Measurements from ENCODE around the gene BCO2.
"Not testable (repeated sequence)": the region's sequence is repeated elsewhere in the genome, so short reads cannot be mapped to it uniquely, and the experiment has no call there.

The BCO2 gene

DNA sequence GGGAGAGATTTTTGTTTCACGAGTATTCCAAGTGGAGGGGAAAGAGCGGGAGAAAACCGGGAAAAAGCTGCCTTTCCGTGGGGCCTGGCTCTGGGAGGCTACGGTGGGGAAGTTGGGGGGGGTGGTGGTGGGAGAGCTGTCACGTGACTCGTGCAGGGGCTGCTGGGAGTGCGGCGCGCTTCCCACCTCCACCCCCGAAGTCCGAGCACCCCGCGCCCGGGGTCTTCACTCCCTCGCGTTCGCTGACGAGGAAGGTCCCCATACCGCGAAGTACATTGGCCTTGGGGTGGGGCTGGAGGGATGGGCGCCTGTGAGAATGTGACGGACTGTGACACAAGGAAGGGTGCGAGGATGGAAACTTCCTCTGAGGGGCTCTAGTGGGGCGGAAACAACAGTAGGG is 8.2 kb upstream of the BCO2 start, which contains the start of gene TEX12:
TSS of gene TEX12 (plus strand) at position 228 of the 400 bp plus-strand sequence. CDS start 1,897 bp downstream, outside the sequence.
- no peak for DNase-seq

DNA sequence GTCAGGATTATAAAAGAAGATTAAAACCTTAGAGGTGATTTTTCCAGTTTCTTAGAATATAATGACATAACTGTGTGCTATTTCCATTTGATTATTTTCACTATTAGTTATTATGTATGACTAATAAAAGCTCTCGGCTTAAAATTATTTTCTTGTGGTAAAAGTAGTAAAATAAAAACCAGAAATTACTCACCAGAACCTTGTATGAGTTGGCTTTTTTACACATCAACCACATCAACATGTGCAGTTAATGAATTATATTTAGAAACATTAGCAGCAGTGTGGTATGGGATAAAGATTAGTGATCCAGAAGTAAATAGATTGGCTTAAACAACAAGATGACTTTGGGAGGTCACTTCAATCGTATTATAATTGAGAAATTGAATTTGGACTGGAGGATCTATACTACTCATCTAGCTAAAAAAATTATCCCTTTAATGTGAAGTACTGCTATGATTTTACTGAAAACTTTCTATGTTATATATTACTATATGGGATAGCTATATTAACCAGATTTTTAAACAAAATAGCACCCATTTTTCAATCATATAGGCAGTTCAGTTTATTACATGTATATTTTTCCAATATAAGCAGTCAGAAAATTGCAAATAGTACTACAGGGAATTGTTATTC is 2.8 kb upstream of the BCO2 start:
- DNase-seq, result no peak

DNA sequence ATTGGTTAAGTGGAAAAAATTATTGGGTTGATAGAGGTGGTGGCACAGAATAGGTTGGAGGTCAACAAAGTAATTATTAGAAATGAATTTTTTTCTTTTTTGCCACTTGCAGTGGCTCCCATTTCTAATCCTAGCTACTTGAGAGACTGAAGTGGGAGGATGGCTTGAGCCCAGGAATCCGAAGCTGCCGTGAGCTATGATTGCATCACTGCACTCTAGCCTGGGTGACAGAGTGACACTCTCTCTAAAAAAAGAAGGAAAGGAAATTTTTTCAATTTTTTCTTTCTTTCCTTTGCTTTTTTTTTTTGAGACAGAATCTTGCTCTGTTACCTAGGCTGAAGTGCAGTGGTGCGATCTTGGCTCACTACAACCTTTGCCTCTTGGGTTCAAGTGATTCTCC is 2.2 kb upstream of the BCO2 start:
- DNase-seq, result no peak

DNA sequence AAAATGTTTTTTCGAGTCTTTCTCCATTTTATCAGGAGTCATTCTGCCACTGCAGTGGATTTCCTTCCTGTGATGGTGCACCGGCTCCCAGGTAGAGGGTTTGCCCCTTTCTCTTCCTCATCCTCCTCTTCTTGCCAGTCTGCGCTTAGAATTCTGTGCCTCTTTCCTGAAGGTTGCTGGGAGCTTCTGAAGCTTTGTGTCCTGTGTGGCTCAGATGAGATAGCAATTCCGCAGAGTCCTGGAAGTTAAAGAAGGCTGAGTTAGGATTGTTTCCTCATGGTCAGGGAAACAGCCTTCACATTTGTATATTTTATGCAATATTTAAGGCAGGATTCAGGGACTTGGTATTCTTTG is 264 bp downstream of the BCO2 start:
- no peak for DNase-seq

DNA sequence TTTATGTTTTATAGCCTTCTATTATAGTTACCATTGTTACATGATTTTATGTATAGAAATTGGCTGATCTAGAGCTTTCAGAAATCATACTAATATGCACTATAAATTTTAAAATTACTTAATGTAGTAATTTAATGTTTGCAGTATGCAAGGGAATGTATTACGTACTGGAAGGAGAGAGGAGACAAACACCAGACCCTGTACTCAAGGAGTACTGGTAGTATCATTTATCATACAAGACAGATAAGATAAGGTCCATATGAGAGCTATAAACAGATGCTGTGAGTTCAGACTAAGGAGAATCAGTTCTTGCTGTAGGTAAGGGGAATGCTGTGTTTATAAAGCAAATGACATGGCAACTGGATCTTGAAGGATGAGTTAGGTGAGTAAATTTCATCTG is 765 bp downstream of the BCO2 start:
- DNase-seq, result no peak

DNA sequence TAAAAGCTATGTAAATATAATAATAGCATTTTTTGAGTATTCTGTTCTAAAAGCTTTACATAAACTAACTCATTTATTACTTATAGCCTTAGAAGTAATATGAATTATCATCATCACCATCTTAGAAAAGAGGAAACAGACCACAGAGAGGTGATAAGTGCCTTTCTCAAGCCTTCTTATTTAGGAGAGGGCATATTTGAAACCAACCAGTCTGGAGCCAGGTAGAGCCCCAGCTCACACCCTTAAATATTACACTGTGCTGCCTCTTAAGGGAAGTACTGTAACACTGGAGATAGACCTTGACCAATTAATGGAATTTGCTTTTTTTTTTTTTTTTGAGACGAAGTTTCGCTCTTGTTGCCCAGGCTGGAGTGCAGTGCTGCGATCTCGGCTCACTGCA is 2.3 kb downstream of the BCO2 start:
- DNase-seq, result no peak

DNA sequence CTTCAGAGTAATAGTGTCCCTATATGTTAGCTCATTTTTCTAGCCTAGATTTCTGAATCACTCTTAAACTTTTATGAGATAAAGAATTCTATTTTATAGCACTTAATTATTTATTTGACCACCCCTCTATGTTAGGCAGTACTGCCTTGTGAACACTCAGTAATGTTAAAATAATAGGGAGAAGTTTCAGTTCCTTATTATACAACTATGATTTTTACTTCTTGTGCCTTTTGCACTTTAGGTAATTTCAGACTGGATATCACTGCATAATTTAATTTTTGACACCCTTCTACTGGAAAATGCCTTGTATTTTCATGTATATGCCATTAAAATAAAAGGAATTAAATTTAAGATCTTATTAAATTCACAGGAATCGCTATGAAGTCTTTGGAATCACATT is 3.1 kb downstream of the BCO2 start:
- no peak for DNase-seq

DNA sequence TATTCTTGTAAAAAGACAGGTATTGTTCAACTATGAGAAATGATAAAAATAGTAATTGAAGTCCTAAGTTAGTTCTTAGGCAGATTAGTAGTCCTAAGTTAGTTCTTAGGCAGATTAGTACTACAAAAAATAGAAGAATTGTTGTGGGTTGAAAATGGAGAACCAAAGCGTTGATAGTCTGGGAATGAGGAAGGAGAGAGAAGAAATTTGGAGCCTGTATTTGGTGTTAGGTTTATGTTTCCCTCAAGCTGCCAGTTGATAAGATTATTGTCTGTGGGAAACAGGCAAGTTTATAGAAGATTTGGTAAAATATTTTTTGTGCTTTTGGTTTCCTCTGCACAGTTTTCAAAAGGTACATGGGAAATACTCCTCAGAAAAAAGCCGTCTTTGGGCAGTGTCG is 3.6 kb downstream of the BCO2 start:
- DNase-seq, result no peak

DNA sequence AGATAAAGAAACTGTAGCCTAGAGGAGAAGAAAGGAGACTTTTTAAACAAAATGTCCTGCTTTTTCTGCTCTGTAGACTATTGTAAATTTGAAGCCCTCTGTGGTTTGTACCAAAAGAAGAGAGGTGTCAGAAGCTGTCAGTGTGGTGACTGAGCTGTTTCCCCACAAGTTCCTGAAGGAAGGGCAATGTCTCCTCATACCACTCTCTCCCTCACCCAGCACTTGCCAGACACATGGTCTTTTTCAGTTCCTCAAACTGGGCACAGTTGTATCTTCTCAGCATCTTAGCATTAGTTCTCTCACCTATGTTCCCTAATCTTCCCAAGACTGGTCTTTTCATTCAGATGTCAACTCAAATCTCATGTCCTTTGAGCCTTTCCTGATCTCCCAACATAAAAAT is 4.3 kb downstream of the BCO2 start:
- DNase-seq, result no peak

DNA sequence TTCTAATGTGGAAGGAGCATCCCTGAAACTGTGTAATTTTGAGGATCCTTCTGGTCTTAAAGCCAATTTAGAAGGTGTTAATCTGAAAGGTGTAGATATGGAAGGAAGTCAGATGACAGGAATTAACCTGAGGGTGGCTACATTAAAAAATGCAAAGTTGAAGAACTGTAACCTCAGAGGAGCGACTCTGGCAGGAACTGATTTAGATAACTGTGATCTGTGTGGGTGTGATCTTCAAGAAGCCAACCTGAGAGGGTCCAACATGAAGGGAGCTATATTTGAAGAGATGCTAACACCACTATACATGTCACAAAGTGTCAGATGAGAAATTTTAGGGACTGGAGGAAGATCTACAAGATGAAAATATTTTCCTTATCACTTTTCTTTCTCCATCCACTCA is 7.6 kb downstream of the BCO2 start:
- DNase-seq, result no peak

DNA sequence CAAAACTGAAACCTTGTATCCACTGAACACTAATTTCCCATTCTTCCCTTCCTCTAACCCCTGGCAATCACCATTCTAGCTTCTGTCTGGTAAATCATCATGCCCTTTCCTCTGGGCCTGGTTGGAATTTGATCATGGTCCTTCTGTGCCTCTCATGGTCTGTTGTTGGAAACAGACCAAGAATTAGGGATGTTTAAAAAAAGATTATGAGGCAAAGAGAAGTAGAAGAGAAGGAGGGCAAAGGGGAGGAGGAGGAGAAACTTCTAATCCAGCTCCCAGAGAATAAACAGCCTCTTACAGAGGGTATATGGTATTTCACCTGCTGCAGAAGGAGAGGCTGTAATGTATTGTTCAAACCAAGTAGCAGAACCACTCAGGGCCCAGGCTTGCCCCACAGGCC is 10.6 kb downstream of the BCO2 start:
- DNase-seq, result no peak

DNA sequence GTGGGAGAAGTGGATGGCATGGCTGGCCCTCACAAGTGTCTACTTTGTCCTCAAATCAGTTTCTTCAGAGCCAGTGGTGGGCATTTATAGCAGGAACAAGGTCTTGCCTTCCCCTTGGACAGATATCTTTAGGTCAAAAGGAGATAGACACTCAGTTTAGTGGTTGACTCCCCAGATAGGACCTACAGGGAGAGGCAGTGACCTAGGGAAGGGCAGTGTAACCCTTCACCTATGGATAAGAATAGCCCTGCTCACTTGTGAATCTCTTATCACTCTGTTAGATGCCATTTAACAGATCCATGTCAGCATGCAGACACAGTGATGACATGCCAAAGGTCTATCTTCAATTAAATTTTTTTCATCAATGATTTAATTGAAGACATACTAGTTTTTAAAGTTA is 11.0 kb downstream of the BCO2 start:
- DNase-seq, result no peak

DNA sequence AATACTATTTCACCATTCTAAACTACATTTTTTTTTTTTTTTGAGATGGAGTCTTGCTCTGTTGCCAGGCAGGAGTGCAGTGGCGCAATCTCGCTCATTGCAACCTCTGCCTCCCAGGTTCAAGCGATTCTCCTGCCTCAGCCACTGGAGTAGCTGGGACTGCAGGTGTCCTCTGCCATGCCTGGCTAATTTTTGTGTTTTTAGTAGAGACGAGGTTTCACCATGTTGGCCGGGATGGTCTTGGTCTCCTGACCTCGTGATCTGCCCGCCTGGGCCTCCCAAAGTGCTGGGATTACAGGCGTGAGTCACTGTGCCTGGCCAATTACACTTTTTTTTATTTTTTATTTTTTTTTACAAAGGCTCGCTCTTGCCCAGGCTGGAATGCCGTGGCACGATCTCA is 19.8 kb downstream of the BCO2 start:
- DNase-seq, result not testable (repeated sequence)

DNA sequence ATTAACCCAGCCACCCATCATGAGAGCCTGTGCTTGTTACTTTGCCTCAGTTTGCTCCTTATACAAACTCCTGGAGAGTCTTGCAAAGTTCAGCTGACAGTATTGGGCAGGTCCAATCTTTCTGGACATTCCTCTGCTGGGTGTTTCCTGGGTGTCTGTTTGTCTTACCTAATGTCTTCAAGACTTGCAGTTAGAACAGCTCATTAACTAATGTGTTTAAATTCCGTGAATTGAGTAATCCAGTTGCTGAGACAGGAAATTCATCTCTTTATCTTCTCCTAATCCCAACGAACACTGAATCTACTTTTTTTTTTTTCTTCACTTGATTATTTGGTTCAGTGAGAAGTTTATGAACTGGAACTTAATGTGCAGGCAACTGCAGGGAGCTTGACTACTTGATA is 20.6 kb downstream of the BCO2 start:
- DNase-seq, result no peak

DNA sequence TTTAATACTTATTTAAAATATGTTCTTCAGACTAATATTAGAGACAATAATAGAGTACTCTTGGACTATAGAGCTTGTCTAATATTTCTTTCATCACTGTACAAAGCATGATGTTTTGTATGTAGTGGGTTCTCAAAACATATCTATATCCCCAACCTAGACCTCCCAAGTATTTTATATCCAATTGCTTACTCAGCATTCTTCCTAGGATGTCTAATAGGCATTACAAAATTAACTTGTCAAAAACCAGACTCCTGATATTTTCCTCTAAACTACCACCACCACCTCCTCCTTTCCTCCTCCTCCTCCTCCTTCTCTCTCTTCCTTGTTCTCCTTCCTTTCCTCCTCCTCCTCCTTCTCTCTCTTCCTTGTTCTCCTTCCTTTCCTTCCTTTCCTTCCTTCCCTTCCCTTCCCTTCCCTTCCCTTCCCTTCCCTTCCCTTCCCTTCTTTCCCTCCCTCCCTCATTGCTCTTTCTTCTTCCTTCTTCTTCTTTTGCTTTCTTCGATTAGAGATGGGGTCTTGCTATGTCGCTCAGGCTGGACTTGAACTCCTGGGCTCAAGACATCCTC is 21.3 kb downstream of the BCO2 start:
- no peak for DNase-seq

DNA sequence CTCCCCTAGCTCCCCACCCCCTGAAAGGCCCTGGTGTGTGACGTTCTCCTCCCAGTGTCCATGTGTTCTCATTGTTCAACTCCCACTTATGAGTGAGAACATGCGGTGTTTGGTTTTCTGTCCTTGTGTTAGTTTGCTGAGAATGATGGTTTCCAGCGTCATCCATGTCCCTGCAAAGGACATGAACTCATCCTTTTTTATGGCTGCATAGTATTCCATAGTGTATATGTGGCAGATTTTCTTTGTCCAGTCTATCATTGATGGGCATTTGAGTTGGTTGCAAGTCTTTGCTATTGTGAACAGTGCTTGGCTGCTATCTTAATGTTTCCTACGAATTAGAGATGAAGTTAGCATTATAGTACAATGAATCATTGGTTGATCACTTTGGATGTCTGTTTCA is 23.8 kb downstream of the BCO2 start:
- not testable (repeated sequence) for DNase-seq

DNA sequence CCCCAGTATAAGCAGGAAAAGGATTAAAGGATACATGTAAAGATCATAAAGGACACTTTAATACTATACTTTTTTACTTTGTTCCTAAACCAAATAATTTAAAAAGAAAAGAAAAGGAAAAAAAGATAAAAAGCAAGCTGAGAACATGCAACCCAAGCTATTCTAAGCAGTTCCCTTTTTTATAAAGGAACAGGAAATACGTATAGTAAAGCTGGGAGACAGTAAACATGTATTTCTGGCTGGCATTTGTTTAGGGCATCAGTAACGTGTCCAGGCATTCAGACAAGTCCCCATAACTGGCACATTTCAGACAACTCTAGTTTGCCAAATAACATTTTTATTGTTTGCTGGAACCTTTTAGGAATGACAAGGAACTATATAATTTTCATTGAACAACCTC is 24.9 kb downstream of the BCO2 start:
- DNase-seq, result no peak

DNA sequence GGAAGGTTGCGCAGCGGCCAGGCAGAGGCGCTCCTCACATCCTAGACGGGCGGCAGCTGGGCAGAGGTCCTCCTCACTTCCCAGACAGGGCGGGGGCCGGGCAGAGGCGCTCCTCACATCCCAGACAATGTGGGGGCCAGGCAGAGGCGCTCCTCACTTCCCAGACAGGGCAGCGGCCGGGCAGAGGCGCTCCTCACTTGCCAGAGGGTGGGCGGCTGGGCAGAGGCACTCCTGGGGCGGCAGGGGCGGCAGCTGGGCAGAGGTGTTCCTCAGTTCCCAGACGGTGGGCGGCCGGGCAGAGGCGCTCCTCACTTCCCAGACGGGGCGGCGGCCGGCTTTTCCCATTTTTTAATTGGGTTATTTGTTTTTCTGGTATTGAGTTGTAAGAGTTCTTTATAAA is 30.8 kb downstream of the BCO2 start:
- no peak for DNase-seq

DNA sequence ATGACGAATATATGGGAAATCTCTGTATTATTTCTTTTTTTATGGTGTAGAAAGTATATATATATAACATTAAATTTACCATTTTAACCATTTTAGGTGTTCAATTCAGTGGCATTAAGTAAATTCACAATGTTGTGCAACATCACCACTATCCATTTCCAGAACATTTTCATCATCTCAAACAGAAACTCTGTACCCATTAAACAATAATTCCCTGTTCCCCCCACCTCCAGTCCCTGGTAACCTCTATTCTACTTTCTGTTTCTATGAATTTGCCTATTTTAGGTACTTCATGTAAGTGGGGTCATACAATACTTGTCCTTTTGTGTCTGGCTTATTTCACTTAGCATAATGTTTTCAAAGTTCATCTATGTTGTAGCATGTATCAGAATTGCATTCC is 35.6 kb downstream of the BCO2 start:
- no peak for DNase-seq

DNA sequence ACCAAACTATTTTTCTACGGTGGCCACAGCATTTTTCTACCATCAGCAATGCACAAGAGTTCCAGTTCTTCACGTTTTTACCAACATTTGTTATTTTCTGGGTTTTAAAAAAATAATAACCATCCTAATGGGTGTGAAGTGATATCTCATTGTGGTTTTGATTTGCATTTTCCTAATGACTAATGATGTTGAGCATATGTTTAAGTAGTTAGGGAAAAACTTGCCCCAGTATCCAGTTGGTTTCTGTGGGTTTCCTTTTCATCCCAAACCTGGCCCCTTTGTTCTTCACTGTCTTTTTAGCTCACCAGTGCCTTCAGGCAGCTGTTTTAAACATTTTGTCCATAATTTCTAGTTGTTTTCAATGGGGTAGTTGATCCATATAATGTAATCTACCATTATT is 36.2 kb downstream of the BCO2 start:
- DNase-seq, result no peak

DNA sequence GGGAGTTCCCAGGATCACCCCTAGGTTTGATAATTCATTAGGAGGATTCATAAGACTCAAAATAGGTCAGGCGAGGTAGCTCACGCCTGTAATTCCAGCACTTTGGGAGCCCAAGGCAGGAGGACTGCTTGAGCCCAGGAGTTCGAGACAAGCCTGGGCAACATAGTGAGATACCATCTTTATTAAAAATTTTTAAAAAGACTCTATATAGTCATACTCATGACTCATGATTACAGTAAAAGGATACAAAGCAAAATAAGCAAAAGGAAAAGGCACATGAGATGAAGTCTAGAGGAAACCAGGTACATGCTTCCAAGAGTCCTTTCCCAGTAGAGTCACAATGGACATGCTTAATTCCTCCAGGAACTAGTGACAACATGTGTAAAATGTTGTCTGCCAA is 37.0 kb downstream of the BCO2 start:
- DNase-seq, result no peak

DNA sequence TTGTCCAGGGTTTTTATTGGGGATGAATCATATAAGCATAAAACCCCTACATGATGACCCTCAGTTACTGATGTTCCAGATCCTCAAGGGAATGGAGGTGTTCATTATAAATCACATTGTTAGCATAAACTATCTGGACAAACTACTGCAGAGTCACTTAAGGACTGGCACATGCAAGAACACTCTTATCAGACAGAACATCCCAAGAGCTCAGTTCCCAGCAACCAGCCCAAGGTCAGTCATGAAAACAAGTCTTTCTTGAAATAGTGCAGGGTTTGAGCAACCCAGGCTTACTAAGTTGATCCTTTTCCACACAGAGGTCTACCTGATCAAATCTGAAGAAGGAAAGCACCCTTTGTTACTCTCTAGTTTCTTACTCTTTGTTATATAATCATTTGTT is 37.4 kb downstream of the BCO2 start:
- DNase-seq, result no peak

DNA sequence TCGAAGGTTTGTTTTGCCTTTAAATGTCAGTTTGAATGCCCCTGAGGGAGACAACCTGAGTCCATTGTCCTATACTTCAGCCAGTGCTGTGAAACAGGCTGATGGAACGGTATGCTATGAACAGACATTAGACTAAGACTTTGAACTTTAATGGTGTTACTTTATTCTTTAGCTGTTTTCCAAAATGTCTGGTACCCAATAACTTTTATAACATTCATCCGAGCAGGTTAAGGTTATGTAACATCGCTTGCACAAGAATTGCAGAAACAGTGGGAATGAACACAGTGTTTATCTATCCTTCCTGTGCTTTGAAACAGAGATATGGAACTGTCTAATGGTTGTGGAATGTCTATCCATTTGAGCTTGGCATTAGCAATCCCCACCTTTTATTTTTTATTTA is 38.4 kb downstream of the BCO2 start:
- no peak for DNase-seq

DNA sequence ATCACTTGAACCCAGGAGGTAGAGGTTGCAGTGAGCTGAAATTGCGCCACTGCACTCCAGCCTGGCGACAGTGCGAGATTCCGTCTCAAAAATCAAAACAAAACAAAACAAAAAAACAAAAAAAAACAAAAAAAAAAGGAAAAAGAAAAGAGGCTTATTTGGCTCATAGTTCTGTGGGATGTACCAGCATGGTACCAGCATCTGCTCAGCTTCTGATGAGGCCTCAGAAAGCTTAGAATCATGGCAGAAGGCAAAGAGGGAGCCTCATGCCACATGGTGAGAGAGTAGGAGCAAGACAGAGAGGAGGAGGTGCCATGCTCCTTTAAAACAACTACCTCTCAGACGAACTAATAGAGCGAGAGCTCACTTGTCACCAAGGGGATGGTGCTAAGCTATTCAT is 40.3 kb downstream of the BCO2 start:
- DNase-seq, result no peak

DNA sequence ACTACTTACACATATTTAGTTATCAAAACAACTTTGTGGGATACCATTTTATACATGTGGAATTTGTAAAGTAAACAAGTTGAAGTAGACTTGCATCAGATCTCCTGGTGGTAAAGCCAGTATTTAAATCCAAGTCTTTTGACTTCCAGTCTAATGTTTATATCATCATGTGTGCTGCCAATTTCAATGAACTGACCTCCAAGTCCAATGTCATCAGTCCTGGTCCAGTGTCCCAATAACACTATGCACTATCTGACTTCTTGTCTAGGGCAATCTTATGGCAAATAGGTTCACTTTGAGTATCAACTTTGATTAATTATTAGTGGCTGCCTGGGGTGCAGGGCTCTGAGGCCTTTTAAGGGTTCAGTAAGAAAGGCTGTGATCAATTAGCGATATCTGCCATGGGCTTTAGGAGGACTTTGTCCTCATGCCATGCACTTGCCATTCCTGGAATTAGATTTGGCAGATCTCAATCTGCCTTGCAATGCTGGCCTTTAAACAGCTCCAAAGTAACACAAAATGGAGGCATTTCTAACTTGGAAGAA is 41.3 kb downstream of the BCO2 start:
- DNase-seq, result no peak

Measured in NCI-H1694 (cell line).